H9 (cell line): ENCODE measurements around the gene CERKL. TPM values are rescaled to one million over a fixed set of nuclear protein-coding genes. Genes with fewer than 3 reads are reported as not detected.

ENCODE experiments used
- DNase-seq: peaks from one replicate; pipeline ENCODE4 v3.0.0-alpha.2; 2017
- H2AFZ ChIP-seq: one replicate; pipeline ENCODE4 v1.6.1; 2013; ENCODE audit warnings: mild to moderate bottlenecking, low read length, control low read depth, moderate library complexity
- H2AK5ac ChIP-seq: 2 replicates; pipeline ENCODE4 v1.6.1; 2013; ENCODE audit warnings: low read length, control low read depth, mixed read lengths; ENCODE audit not compliant: insufficient read length
- H2BK120ac ChIP-seq: one replicate; pipeline ENCODE4 v1.6.1; 2013; ENCODE audit warnings: low read depth, mild to moderate bottlenecking, low read length, control low read depth, inconsistent platforms; ENCODE audit not compliant: poor library complexity, severe bottlenecking
- H2BK12ac ChIP-seq: 2 replicates; pipeline ENCODE4 v1.6.1; 2013; ENCODE audit warnings: low read length, control low read depth, mixed read lengths, low read depth; ENCODE audit not compliant: insufficient read length
- H2BK15ac ChIP-seq: 2 replicates; pipeline ENCODE4 v1.6.1; 2013; ENCODE audit warnings: low read depth, low read length, control low read depth
- H2BK20ac ChIP-seq: one replicate; pipeline ENCODE4 v1.6.1; 2013; ENCODE audit warnings: low read depth, mild to moderate bottlenecking, low read length, control low read depth, inconsistent platforms; ENCODE audit not compliant: poor library complexity, severe bottlenecking
- H2BK5ac ChIP-seq: 2 replicates; pipeline ENCODE4 v1.6.1; 2013; ENCODE audit warnings: low read length, control low read depth, mixed read lengths; ENCODE audit not compliant: insufficient read length
- H3K14ac ChIP-seq: 2 replicates; pipeline ENCODE4 v1.6.1; 2013; ENCODE audit warnings: low read length, control low read depth; ENCODE audit not compliant: insufficient read depth
- H3K18ac ChIP-seq: 2 replicates; pipeline ENCODE4 v1.6.1; 2013; ENCODE audit warnings: low read depth, mild to moderate bottlenecking, mixed read lengths, low read length, control low read depth; ENCODE audit not compliant: insufficient read length
- H3K23ac ChIP-seq: 2 replicates; pipeline ENCODE4 v1.6.1; 2013; ENCODE audit warnings: low read length, control low read depth, mixed read lengths, low read depth; ENCODE audit not compliant: insufficient read length
- H3K23me2 ChIP-seq: 2 replicates; pipeline ENCODE4 v1.6.1; 2013; ENCODE audit warnings: low read depth, mild to moderate bottlenecking, mixed read lengths, low read length, control low read depth; ENCODE audit not compliant: insufficient read length, poor library complexity, severe bottlenecking
- H3K27ac ChIP-seq: 2 replicates; pipeline ENCODE4 v1.5.1; 2013; ENCODE audit warnings: low read length, control low read depth, mixed read lengths, low read depth; ENCODE audit not compliant: insufficient read length
- H3K27me3 ChIP-seq: 2 replicates; pipeline ENCODE4 v1.6.1; 2013; ENCODE audit warnings: low read length, control low read depth, inconsistent platforms; ENCODE audit not compliant: insufficient read depth
- H3K4ac ChIP-seq: 2 replicates; pipeline ENCODE4 v1.6.1; 2013; ENCODE audit warnings: low read depth, mild to moderate bottlenecking, control low read depth, inconsistent platforms, low read length, moderate library complexity
- H3K4me1 ChIP-seq: 2 replicates; pipeline ENCODE4 v1.6.1; 2013; ENCODE audit warnings: low read length, control low read depth, inconsistent platforms; ENCODE audit not compliant: insufficient read depth
- H3K4me2 ChIP-seq: 2 replicates; pipeline ENCODE4 v1.6.1; 2013; ENCODE audit warnings: low read length, control low read depth, mixed read lengths; ENCODE audit not compliant: insufficient read length, insufficient read depth
- H3K56ac ChIP-seq: 2 replicates; pipeline ENCODE4 v1.6.1; 2013; ENCODE audit warnings: low read depth, mild to moderate bottlenecking, mixed read lengths, low read length, control low read depth; ENCODE audit not compliant: insufficient read length
- H3K79me1 ChIP-seq: 2 replicates; pipeline ENCODE4 v1.6.1; 2013; ENCODE audit warnings: low read depth, mild to moderate bottlenecking, moderate library complexity, low read length, control low read depth, inconsistent platforms; ENCODE audit not compliant: insufficient read depth, poor library complexity, severe bottlenecking
- H3K79me2 ChIP-seq: 2 replicates; pipeline ENCODE4 v1.6.1; 2013; ENCODE audit warnings: low read length, control low read depth, inconsistent platforms; ENCODE audit not compliant: insufficient read depth
- H3K9ac ChIP-seq: 2 replicates; pipeline ENCODE4 v1.6.1; 2013; ENCODE audit warnings: low read length, control low read depth, mixed read lengths; ENCODE audit not compliant: insufficient read length; ENCODE audit errors: extremely low read depth
- H3K9me3 ChIP-seq: one replicate; pipeline ENCODE4 v1.6.1; 2013; ENCODE audit warnings: low read depth, low read length, inconsistent platforms; ENCODE audit not compliant: control insufficient read depth
- H3T11ph ChIP-seq: one replicate; pipeline ENCODE4 v1.6.1; 2013; ENCODE audit warnings: mild to moderate bottlenecking, low read length, control low read depth, inconsistent platforms
- H4K20me1 ChIP-seq: one replicate; pipeline ENCODE4 v1.6.1; 2013; ENCODE audit not compliant: control insufficient read depth, insufficient read length, insufficient read depth
- H4K5ac ChIP-seq: 2 replicates; pipeline ENCODE4 v1.6.1; 2013; ENCODE audit warnings: low read depth, mild to moderate bottlenecking, mixed read lengths, low read length, control low read depth; ENCODE audit not compliant: insufficient read length
- H4K8ac ChIP-seq: replicated peaks from 2 replicates; pipeline ENCODE4 v1.6.1; 2013; ENCODE audit warnings: low read length, control low read depth, mixed read lengths, low read depth; ENCODE audit not compliant: insufficient read length
- H4K91ac ChIP-seq: 2 replicates; pipeline ENCODE4 v1.6.1; 2013; ENCODE audit warnings: low read depth, mild to moderate bottlenecking, moderate library complexity, mixed read lengths, low read length, control low read depth; ENCODE audit not compliant: insufficient read length
- H3K27ac Mint-ChIP-seq, 3 experiments: 2 replicates in 2 of 3; 3 replicates in 1 of 3; pipeline ENCODE4 v1.8.0; 2020 to 2021; ENCODE audit warnings: mixed read lengths in 3 of 3, mild to moderate bottlenecking in 1 of 3, moderate library complexity in 1 of 3
- H3K27me3 Mint-ChIP-seq: 2 replicates; pipeline ENCODE4 v1.8.0; 2021; ENCODE audit warnings: low read depth, mild to moderate bottlenecking, moderate library complexity, mixed read lengths
- H3K36me3 Mint-ChIP-seq, 3 experiments: 2 replicates in 2 of 3; 3 replicates in 1 of 3; pipeline ENCODE4 v1.8.0; 2020 to 2021; ENCODE audit warnings: low read depth in 3 of 3, mixed read lengths in 3 of 3; ENCODE audit not compliant: insufficient read depth in 1 of 3
- H3K4me1 Mint-ChIP-seq, 2 experiments: 2 replicates each; pipeline ENCODE4 v1.8.0; 2020; ENCODE audit warnings: mixed read lengths in 2 of 2
- H3K4me3 Mint-ChIP-seq, 2 experiments: 2 replicates in 1 of 2; 3 replicates in 1 of 2; pipeline ENCODE4 v1.8.0; 2020 to 2021; ENCODE audit warnings: mild to moderate bottlenecking in 2 of 2, mixed read lengths in 2 of 2, moderate library complexity in 1 of 2
- H3K9me3 Mint-ChIP-seq, 2 experiments: 2 replicates in 1 of 2; 3 replicates in 1 of 2; pipeline ENCODE4 v1.8.0; 2020; ENCODE audit warnings: mild to moderate bottlenecking in 2 of 2, mixed read lengths in 2 of 2, moderate library complexity in 1 of 2
- WGBS: extraction: QIAGEN DNeasy Blood & Tissue Kit; methylation state at CpG from one replicate; pipeline ENCODE4 v1.1.7; 2013; ENCODE audit warnings: missing lambda C conversion rate, low lambda C conversion rate, mixed read lengths; ENCODE audit not compliant: insufficient read length; ENCODE audit errors: extremely low coverage; 5-methylcytosine and 5-hydroxymethylcytosine counted together
- total RNA-seq: library from RNA; stranded (reverse); gene quantifications from 2 replicates; pipeline ENCODE4 v1.2.1, GENCODE V29; 2021
- TF ChIP-seq, protein P1 (sequence below): fragments of 200-600 bp; sonication (generic); conservative IDR thresholded peaks from 3 replicates; pipeline ENCODE4 v1.8.0; 2021; ENCODE audit warnings: antibody characterized with exemption, mild to moderate bottlenecking

CERKL gene
- total RNA-seq, 1 experiment from 2014 or later: not detected

DNA sequence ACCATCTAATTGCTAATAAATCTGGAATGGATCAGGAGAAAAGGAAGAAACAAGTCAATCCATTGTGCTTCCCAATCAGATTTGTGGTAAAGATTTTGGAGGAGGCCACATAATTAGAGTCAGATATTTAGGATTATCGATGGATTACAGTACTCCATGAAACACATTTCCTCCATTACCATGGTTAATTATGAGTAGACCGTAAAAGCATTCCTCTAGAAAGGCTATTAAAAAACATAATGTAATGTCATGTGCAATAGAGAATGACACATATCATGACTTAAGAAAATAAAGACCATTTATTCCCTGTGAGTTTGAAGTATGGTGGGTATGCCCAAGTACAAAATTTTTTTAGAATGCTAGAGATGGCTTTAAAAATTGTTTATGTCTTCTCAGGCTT, 103.7 kb downstream of the CERKL start:
- H2BK20ac ChIP-seq: no peak overlapping the region
- H3K56ac ChIP-seq: no peak overlapping the region
- no peak overlapping the region for H3K23ac ChIP-seq
- Mint-ChIP-seq H3K27ac (no peak overlapping the region), H3K9me3 (no peaks in the 10 kb centered on the region; a peak in 1 of 5 replicates), H3K4me1 (peaks cover 8 to 11% of the 10 kb centered on the region in 2 experiments), H3K4me3 (no peak overlapping the region), H3K27me3 (no peaks in the 10 kb centered on the region), H3K36me3 (no peaks in the 10 kb centered on the region)
- H3K4ac ChIP-seq: no peak overlapping the region
- no peak overlapping the region for H4K91ac ChIP-seq
- H4K5ac ChIP-seq: no peak overlapping the region
- H2BK5ac ChIP-seq: no peak overlapping the region
- no peaks in the 10 kb centered on the region for H3K23me2 ChIP-seq
- H3K27ac ChIP-seq: no peak overlapping the region
- H3K27me3 ChIP-seq: no peaks in the 10 kb centered on the region
- no peaks in the 10 kb centered on the region for H4K20me1 ChIP-seq
- no peaks in the 10 kb centered on the region for H3K79me2 ChIP-seq
- no peak overlapping the region for H2AK5ac ChIP-seq
- H3K14ac ChIP-seq: no peak overlapping the region
- no peaks in the 10 kb centered on the region for H3K9me3 ChIP-seq
- H3K18ac ChIP-seq: no peak overlapping the region
- H3K79me1 ChIP-seq: no peaks in the 10 kb centered on the region
- no peak overlapping the region for H2BK15ac ChIP-seq
- DNase-seq: no peak
- TF ChIP-seq, protein P1, sequence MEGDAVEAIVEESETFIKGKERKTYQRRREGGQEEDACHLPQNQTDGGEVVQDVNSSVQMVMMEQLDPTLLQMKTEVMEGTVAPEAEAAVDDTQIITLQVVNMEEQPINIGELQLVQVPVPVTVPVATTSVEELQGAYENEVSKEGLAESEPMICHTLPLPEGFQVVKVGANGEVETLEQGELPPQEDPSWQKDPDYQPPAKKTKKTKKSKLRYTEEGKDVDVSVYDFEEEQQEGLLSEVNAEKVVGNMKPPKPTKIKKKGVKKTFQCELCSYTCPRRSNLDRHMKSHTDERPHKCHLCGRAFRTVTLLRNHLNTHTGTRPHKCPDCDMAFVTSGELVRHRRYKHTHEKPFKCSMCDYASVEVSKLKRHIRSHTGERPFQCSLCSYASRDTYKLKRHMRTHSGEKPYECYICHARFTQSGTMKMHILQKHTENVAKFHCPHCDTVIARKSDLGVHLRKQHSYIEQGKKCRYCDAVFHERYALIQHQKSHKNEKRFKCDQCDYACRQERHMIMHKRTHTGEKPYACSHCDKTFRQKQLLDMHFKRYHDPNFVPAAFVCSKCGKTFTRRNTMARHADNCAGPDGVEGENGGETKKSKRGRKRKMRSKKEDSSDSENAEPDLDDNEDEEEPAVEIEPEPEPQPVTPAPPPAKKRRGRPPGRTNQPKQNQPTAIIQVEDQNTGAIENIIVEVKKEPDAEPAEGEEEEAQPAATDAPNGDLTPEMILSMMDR: no peak
- no peak overlapping the region for H2BK12ac ChIP-seq
- no peak overlapping the region for H4K8ac ChIP-seq
- H3T11ph ChIP-seq: no peak overlapping the region
- WGBS: no CpG with 5 or more reads among the region's 2 CpGs
- H2AFZ ChIP-seq: no peak overlapping the region
- H3K4me1 ChIP-seq: peaks cover 2% of the 10 kb centered on the region; the same call in 1 of the 2 replicates
- H2BK120ac ChIP-seq: no peak overlapping the region
- H3K9ac ChIP-seq: no peak overlapping the region
- no peak overlapping the region for H3K4me2 ChIP-seq
